Epidermal melanocyte (primary cell): ENCODE data around the gene SMAD2.
"Not testable (repeated sequence)": the region's sequence is repeated elsewhere in the genome, so short reads cannot be mapped to it uniquely, and the experiment has no call there.

ENCODE experiments used
- DNase-seq: peaks from one replicate; pipeline ENCODE4 v3.0.0; 2011; ENCODE audit warnings: low spot score; ENCODE audit not compliant: insufficient read length

Gene SMAD2

GRCh38 chr18:47930199-47930930 lies at the start of gene SMAD2:
TSS of gene SMAD2 (minus strand) at chr18:47930659. CDS start at chr18:47896756, 33,903 bp downstream.
- no peak for DNase-seq

GRCh38 chr18:47979611-47980200 lies 49.2 kb upstream of the SMAD2 start:
- no peak for DNase-seq

- DNase-seq = no peak
Measured at GRCh38 chr18:47978603-47979002, 48.1 kb upstream of the SMAD2 start.

GRCh38 chr18:47978141-47978540 lies 47.7 kb upstream of the SMAD2 start:
- DNase-seq = no peak

- no peak for DNase-seq
Measured at GRCh38 chr18:47975701-47976100, 45.2 kb upstream of the SMAD2 start.

- DNase-seq = no peak
Measured at GRCh38 chr18:47975105-47975504, 44.6 kb upstream of the SMAD2 start.

- DNase-seq = no peak
Measured at GRCh38 chr18:47970664-47971531, 40.4 kb upstream of the SMAD2 start.

GRCh38 chr18:47969816-47970215 lies 39.4 kb upstream of the SMAD2 start:
- no peak for DNase-seq

GRCh38 chr18:47968721-47969120 lies 38.3 kb upstream of the SMAD2 start:
- DNase-seq = no peak

- no peak for DNase-seq
Measured at GRCh38 chr18:47968006-47968676, 37.7 kb upstream of the SMAD2 start.

GRCh38 chr18:47964053-47964452 lies 33.6 kb upstream of the SMAD2 start:
- no peak for DNase-seq

GRCh38 chr18:47961003-47961402 lies 30.5 kb upstream of the SMAD2 start:
- DNase-seq = not testable (repeated sequence)

- no peak for DNase-seq
Measured at GRCh38 chr18:47953471-47953931, 23.0 kb upstream of the SMAD2 start.

- no peak for DNase-seq
Measured at GRCh38 chr18:47950511-47950910, 20.1 kb upstream of the SMAD2 start.

GRCh38 chr18:47949202-47949601 lies 18.7 kb upstream of the SMAD2 start:
- DNase-seq = no peak

GRCh38 chr18:47946889-47947288 lies 16.4 kb upstream of the SMAD2 start:
- no peak for DNase-seq

GRCh38 chr18:47944972-47945852 lies 14.8 kb upstream of the SMAD2 start:
- DNase-seq = no peak

- no peak for DNase-seq
Measured at GRCh38 chr18:47936952-47937351, 6.5 kb upstream of the SMAD2 start.

- no peak for DNase-seq
Measured at GRCh38 chr18:47935321-47936055, 5.0 kb upstream of the SMAD2 start.

- no peak for DNase-seq
Measured at GRCh38 chr18:47932603-47933002, 2.1 kb upstream of the SMAD2 start.
